SJSA1 (cell line): Measurements from ENCODE around the gene WDR41. TPM values are rescaled to one million over a fixed set of nuclear protein-coding genes. Genes with fewer than 3 reads are reported as not detected.
A peak's percentile ranks its signal among the peaks of the same experiment; 100 is the strongest.
"Not testable (repeated sequence)": the region's sequence is repeated elsewhere in the genome, so short reads cannot be mapped to it uniquely, and the experiment has no call there.

Experiments used
- DNase-seq, 2 experiments: peaks; one replicate each; pipeline ENCODE4 v3.0.0-alpha.2; 2015 to 2020; ENCODE audit warnings: low spot score in 2 of 2, low read depth in 1 of 2
- H3K27ac ChIP-seq: fragments of 250-450 bp; sonication (Bioruptor Pico); 2 replicates; pipeline ENCODE4 v1.5.1; 2020; ENCODE audit warnings: mild to moderate bottlenecking, moderate library complexity
- H3K27me3 ChIP-seq: fragments of 250-450 bp; sonication (Bioruptor Pico); replicated peaks from 2 replicates; pipeline ENCODE4 v1.5.1; 2020; ENCODE audit warnings: mild to moderate bottlenecking, moderate library complexity
- H3K36me3 ChIP-seq: fragments of 250-450 bp; sonication (Bioruptor Pico); 2 replicates; pipeline ENCODE4 v1.5.1; 2020; ENCODE audit warnings: mild to moderate bottlenecking
- H3K4me1 ChIP-seq: fragments of 250-450 bp; sonication (Bioruptor Pico); replicated peaks from 2 replicates; pipeline ENCODE4 v1.6.1; 2021; ENCODE audit warnings: mild to moderate bottlenecking
- H3K4me3 ChIP-seq: fragments of 250-450 bp; sonication (Bioruptor Pico); 2 replicates; pipeline ENCODE4 v1.5.1; 2020; ENCODE audit warnings: mild to moderate bottlenecking
- H3K9me3 ChIP-seq: fragments of 250-450 bp; sonication (Bioruptor Pico); replicated peaks from 2 replicates; pipeline ENCODE4 v1.5.1; 2020; ENCODE audit warnings: mild to moderate bottlenecking
- total RNA-seq: library from RNA; depleted of rRNA; stranded (reverse); fragments of >200 nt; shearing (Covaris generic); gene quantifications from 2 replicates; pipeline ENCODE4 v1.2.3, GENCODE V29; 2014; rRNA removed

WDR41 gene, protein sequence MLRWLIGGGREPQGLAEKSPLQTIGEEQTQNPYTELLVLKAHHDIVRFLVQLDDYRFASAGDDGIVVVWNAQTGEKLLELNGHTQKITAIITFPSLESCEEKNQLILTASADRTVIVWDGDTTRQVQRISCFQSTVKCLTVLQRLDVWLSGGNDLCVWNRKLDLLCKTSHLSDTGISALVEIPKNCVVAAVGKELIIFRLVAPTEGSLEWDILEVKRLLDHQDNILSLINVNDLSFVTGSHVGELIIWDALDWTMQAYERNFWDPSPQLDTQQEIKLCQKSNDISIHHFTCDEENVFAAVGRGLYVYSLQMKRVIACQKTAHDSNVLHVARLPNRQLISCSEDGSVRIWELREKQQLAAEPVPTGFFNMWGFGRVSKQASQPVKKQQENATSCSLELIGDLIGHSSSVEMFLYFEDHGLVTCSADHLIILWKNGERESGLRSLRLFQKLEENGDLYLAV
- total RNA-seq: 113 and 194 TPM in 2 replicates

DNA sequence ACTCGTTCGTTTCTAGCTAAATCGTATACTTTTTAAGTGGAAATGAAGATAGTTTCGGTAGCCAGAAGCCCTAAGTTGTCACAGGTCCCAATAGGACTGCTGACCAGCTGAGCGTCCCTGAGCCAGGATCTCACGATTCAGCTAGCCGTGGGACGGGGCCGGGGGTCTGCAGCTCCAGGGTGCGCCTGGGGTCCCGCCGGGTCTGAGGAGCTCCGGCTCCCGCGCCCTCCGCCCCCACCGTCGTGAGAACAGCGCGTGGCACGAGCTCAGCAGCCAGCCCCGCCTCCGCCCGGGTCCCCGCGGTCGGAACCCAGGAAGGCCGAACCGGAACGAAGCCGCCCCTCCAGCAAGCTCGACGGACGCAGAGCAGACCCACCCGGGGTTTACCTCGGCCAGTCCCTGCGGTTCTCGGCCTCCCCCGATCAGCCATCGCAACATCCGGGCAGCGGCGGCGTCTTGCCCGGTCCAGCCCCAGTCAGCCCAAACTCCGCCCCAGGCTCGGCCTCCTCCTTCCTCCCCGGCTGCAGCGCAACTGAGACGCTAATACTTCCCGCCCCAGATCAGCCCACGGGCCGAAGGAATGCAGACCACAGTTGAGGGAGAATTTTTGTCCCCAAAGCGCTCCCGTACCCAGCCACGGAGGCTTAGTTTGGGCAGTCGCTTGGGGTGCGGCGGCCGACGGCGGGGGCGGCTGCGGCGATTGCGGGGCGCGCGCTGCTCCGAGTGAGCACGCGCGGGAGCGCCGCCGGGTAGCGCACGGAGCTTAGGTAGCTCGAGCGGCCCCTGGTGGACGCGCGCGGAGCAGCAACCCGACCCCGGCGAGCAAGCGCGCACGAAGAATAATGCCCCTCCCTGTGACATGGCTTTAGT, at the start of gene WDR41:
Gene WDR41 (minus strand): TSS at position 534 of the 870 bp plus-strand sequence. CDS start 96 bp downstream, at position 438.
- peak; percentile 96 to 98 for DNase-seq
- Histone ChIP-seq H3K27me3 (no peaks in the 10 kb centered on the region), H3K9me3 (no peaks in the 10 kb centered on the region)

DNA sequence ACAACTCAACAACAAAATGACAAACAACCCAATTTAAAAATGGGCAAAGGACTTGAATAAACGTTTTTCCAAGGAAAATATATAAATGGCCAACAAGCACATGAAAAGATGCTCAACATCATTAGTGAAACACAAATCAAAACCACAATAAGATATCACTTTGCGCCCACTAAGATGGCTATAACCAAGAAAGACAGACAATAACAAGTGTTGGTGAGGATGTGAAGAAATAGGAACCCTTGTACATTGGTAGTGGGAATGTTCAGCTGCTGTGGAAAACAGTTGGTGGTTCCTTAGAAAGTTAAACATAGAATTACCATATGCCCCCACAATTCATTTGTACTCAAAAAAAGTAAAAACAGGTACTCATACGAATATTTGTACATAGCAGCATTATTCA, 39.2 kb upstream of the WDR41 start:
- no peaks in the 10 kb centered on the region for H3K36me3 ChIP-seq
- H3K4me1 ChIP-seq: no peaks in the 10 kb centered on the region
- no peaks in the 10 kb centered on the region for H3K9me3 ChIP-seq
- no peak overlapping the region for H3K4me3 ChIP-seq
- peaks cover 3% of the 10 kb centered on the region; the same call in 1 of the 2 replicates for H3K27me3 ChIP-seq
- no peak for DNase-seq
- H3K27ac ChIP-seq: no peak overlapping the region

More for the DNA sequence above, at the start of gene WDR41:
- H3K27ac ChIP-seq: peak within 1 kb of the TSS; percentile 86
- peaks cover 8% of the 10 kb centered on the region for H3K4me1 ChIP-seq
- H3K4me3 ChIP-seq: peak within 1 kb of the TSS; percentile 78
- peaks cover 21% of the 10 kb centered on the region for H3K36me3 ChIP-seq

DNA sequence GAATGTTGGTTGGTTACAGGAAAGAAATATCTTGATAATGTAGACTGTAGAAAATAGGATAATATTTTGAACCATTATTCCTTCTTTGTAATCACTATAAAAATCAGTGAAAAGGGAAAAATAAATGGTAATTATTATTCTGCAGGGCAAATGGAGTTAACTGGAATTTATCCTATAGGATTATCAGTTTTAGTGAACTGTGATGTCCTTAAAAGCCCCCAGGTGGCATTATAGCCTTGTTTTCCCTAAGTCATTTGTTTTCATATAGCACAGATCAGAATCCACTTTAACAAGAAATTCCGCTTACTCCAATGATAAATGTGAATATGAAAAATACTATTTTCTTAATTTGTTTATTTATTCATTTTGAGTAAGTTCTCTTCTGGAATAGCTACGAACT, 26.2 kb upstream of the WDR41 start:
- Histone ChIP-seq H3K27me3 (peaks cover 14% of the 10 kb centered on the region), H3K4me1 (no peaks in the 10 kb centered on the region), H3K36me3 (no peaks in the 10 kb centered on the region), H3K9me3 (no peaks in the 10 kb centered on the region), H3K4me3 (no peak overlapping the region), H3K27ac (no peak overlapping the region)
- DNase-seq: peak in 1 of 2 experiments; percentile 2

DNA sequence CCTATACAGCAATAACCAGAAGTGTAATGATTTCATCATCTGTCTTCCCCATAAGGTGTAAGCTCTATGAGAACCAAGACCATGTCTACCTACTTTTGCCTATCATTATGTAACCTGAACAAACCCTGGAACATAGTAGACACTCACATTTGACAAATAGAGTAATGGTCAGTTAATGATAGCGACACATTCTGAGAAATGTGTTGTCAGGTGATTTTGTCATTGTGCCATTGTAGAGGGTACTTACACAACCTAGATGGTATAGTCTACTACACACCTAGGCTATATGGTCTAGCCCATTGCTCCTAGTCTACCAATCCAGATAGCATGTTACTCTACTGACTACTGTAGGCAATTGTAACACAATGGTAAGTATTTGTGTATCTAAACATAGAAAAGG, 22.3 kb upstream of the WDR41 start:
- Histone ChIP-seq H3K4me1 (no peaks in the 10 kb centered on the region), H3K27me3 (peaks cover 8% of the 10 kb centered on the region; the same call in 1 of the 2 replicates), H3K36me3 (no peaks in the 10 kb centered on the region), H3K27ac (no peak overlapping the region), H3K9me3 (no peaks in the 10 kb centered on the region), H3K4me3 (no peak overlapping the region)
- no peak for DNase-seq

DNA sequence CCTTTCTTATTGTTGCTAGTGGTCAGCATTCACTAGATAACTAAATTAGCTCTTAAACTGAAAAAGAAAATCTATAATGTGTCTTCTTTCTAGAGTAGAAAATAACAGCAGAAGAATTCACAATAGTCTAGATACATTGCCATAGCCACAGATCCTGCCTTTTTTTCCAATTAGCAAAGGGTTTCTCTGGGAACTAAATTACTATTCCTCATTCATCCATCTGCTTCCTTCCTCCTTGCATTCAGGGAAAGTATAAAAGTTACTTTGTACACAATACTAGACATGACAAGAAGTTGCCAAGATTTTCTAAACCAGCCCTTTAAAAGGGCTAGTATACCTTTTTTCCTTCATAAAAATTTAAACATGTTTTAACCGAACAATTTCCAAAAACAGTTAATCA, 21.2 kb upstream of the WDR41 start:
- no peak for DNase-seq
- Histone ChIP-seq H3K36me3 (no peaks in the 10 kb centered on the region), H3K4me1 (no peaks in the 10 kb centered on the region), H3K27ac (no peak overlapping the region), H3K9me3 (no peaks in the 10 kb centered on the region), H3K27me3 (peaks cover 8% of the 10 kb centered on the region), H3K4me3 (no peak overlapping the region)

DNA sequence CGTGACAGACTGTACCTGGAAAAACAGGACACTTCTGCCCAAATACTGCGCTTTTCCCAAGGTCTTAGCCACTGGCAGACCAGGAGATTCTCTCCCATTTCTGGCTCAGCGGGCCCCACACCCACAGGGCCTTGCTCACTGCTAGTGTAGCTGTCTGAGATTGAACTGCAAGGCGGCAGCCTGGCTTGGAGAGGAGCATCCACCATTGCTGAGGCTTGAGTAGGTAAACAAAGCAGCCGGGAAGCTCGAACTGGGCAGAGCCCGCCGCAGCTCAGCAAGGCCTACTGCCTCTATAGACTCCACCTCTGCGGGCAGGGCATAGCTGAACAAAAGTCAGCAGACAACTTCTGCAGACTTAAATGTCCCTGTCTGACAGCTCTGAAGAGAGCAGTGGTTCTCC, 9.0 kb upstream of the WDR41 start:
- not testable (repeated sequence) for H3K9me3 ChIP-seq, H3K27me3 ChIP-seq, H3K4me3 ChIP-seq, H3K36me3 ChIP-seq, DNase-seq, H3K4me1 ChIP-seq, H3K27ac ChIP-seq

DNA sequence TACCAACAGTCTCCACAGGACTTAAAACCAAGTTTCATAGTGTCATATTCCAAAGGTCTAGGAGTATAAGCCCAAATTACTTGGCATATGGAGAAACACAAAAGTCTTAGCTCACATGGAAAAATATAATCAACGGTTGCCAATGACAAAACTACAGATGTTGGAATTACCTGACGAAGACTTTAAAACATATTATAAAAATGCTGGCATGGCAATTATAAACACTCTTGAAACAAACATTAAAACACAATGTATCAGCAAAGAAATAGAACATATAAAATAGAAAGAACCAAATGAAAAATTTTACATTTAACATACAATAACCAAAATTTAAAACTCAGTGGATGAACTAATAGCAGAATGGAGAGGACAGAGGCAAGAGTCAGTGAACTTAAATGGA, 7.9 kb upstream of the WDR41 start:
- no peak for DNase-seq
- Histone ChIP-seq H3K9me3 (no peaks in the 10 kb centered on the region), H3K4me1 (no peaks in the 10 kb centered on the region), H3K27me3 (no peaks in the 10 kb centered on the region), H3K27ac (no peak overlapping the region), H3K4me3 (no peak overlapping the region), H3K36me3 (no peaks in the 10 kb centered on the region)

DNA sequence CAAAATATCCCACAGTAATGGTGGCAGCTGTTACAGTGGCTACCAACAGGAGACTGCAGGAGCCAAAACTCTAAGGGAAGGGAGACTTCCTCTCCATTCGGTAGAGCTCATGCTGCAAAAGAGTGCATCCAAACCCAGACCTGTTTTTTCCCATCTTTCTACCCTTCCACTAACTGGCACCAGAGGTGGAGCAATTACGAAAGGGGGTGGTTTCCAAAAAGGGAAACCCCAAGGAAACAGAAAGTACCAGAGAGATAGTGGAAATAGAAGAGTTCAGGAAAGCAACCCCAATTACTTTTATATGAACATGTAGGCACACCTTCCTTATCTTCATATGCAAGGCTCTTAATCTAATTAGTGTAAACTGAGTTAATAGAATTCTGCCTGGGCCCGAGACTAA, 7.3 kb upstream of the WDR41 start:
- Histone ChIP-seq H3K36me3 (no peaks in the 10 kb centered on the region), H3K27ac (no peak overlapping the region), H3K4me1 (no peaks in the 10 kb centered on the region), H3K4me3 (no peak overlapping the region), H3K9me3 (no peaks in the 10 kb centered on the region), H3K27me3 (no peaks in the 10 kb centered on the region)
- DNase-seq: no peak

DNA sequence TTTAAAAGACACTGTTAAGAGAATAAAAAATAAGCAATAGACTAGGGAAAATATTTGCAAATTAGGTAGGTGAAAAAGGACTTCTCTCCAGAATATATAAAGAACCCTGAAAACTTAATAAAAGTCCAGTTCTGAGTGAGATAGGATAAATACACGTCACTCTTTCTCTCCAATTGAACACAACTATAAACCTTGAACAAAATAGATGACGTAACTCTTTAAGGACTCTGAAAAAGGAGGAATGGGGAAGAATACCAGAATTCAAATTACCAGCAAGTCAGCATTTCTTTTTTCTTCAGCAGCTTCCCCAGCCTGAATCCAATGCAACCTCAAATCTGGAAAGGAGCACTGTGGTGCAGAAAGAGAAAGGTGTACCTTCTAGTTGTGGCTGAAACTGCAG, 6.8 kb upstream of the WDR41 start:
- no peak for DNase-seq
- Histone ChIP-seq H3K27me3 (no peaks in the 10 kb centered on the region), H3K4me1 (no peaks in the 10 kb centered on the region), H3K4me3 (no peak overlapping the region), H3K36me3 (no peaks in the 10 kb centered on the region), H3K27ac (no peak overlapping the region), H3K9me3 (no peaks in the 10 kb centered on the region)

DNA sequence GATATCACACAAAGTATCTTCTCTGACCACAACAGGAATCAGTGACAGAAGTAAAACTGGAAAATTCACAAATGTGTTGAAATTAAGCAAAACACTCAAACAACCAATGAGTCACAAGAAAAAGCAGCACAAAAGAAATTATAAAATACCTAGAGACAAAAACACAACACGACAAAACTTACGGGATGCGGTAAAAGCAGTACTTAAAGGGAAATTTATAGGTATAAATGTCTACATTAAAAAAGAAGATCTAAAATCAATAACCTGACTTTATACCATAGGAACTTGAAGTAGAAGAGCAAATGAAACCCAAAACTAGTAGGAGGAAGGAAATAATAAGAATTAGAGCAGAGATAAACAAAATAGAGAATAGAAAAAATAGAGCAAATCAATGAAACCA, 2.8 kb upstream of the WDR41 start:
- no peaks in the 10 kb centered on the region for H3K27me3 ChIP-seq
- H3K27ac ChIP-seq: no peak overlapping the region
- H3K9me3 ChIP-seq: no peaks in the 10 kb centered on the region
- H3K4me1 ChIP-seq: peaks cover 6% of the 10 kb centered on the region
- H3K36me3 ChIP-seq: peaks cover 4% of the 10 kb centered on the region; the same call in 1 of the 2 replicates
- H3K4me3 ChIP-seq: no peak overlapping the region
- no peak for DNase-seq

DNA sequence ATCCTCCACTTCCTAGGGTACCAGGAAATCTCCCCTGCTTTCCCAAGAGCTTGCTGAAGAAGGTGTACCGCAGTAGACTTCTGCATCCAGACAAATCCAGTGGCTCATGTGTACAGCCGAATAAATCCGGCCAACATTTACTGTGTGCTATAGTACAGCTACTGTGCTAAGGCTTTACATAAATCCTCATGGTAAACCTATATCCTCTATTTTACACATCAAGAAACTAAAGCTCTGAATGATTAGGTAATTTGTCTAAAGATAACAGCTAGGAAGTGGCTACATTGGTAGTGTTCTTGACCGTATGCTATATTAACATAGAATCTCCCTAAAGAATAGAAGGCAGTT, 511 bp upstream of the WDR41 start:
- Histone ChIP-seq H3K27me3 (no peaks in the 10 kb centered on the region), H3K36me3 (peaks cover 15% of the 10 kb centered on the region), H3K4me1 (peaks cover 8% of the 10 kb centered on the region), H3K4me3 (peak overlapping the region; percentile 78), H3K27ac (no peak overlapping the region), H3K9me3 (no peaks in the 10 kb centered on the region)
- no peak for DNase-seq

DNA sequence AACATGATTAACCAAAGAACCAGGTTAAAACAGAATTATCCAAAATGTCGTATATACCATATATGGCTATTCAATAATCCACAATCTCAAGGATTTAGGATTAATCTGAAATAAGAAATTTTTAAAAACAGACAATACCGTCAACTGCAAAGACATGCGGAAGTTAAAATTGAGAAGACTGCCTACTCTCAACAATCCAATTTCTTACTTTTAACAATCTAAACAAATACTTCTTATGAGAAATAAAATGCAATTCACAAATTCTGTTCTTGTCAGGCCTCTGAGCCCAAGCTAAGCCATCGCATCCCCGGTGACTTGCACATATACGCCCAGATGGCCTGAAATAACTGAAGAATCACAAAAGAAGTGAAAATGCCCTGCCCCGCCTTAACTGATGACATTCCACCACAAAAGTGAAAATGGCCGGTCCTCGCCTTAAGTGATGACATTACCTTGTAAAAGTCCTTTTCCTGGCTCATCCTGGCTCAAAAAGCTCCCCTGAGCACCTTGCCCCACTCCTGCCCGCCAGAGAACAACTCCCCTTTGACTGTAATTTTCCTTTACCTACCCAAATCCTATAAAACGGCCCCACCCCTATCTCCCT, 1.3 kb downstream of the WDR41 start:
- peaks cover 33% of the 10 kb centered on the region for H3K36me3 ChIP-seq
- not testable (repeated sequence) for H3K27me3 ChIP-seq, H3K9me3 ChIP-seq, H3K4me1 ChIP-seq
- H3K27ac ChIP-seq: peak overlapping the region; percentile 86
- H3K4me3 ChIP-seq: peak overlapping the region; percentile 78
- peak; percentile 37 to 48 for DNase-seq

DNA sequence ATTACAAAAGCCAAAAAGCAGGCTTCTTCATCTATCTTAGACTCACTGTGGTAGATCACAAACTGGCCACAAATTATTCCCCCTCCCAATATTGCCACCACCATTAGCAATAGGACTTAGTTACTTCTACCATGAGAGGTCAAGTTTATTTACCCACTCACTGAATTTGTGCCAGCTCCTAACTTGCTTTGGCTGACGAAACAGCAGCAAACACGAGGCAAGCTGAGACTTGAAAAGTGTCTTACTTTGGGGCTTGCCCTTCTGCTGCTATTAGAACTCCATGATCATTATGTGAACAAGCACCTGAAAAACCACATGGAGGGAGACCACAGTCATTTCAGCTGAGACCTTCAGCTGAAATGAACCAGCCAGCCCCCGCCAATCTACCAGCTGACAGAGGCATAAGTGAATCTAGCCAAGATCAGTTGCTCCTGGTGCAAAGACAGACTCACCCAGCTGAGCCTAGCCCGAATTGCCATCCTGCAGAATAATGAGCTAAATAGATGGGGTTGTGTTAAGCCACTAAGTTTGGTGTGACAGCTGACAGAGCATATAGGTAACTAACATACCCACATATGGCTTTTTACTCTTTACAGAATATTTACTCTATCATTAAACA, 5.7 kb downstream of the WDR41 start:
- Histone ChIP-seq H3K36me3 (peaks cover 60% of the 10 kb centered on the region), H3K27me3 (no peaks in the 10 kb centered on the region), H3K9me3 (no peaks in the 10 kb centered on the region), H3K4me3 (no peak overlapping the region), H3K27ac (no peak overlapping the region), H3K4me1 (peaks cover 6% of the 10 kb centered on the region)
- DNase-seq: no peak
